Measurements from ENCODE around the gene HAND2. TPM values are rescaled to one million over a fixed set of nuclear protein-coding genes. Genes with fewer than 3 reads are reported as not detected.
A peak's percentile ranks its signal among the peaks of the same experiment; 100 is the strongest.

HAND2 gene
- total and polyA plus RNA-seq, 4 donors, result 0.06 to 0.77 (median 0.21) TPM

GRCh38 chr4:173524218-173525117 lies 5.6 kb downstream of the HAND2 start:
- TF ChIP-seq CTCF (IDR thresholded peaks at IDR 0.05; ENCODE audit: control extremely low read depth, extremely low read depth), result no peak
- ATAC-seq (ENCODE audit: insufficient read depth, low FRiP score), result no peak
- Histone ChIP-seq H3K27ac (ENCODE audit: low read depth in 1 of 2, low read length in 1 of 2) (peak overlapping the region in 1 of 2 donors; percentile 95), H3K4me1 (ENCODE audit: control insufficient read depth in 5 of 5, insufficient read depth in 5 of 5, low read length in 5 of 5) (peaks cover 0 to 16% (median 13%) of the 10 kb centered on the region in 5 donors), H3K9ac (ENCODE audit: insufficient read depth in 1 of 2, low read length in 2 of 2) (no peak overlapping the region), H3K4me3 (no peak overlapping the region), H3K36me3 (ENCODE audit: control insufficient read depth in 4 of 4, insufficient read depth in 4 of 4, low read length in 4 of 4) (no peaks in the 10 kb centered on the region), H3K9me3 (ENCODE audit: control insufficient read depth in 4 of 4, insufficient read depth in 3 of 4, low read length in 3 of 4) (peaks cover 0 to 39% (median 0%) of the 10 kb centered on the region in 4 donors), H3K27me3 (ENCODE audit: control insufficient read depth in 3 of 3, insufficient read depth in 3 of 3, low read length in 2 of 3) (peaks cover 14 to 93% (median 90%) of the 10 kb centered on the region in 3 donors)
- DNase-seq, result peak in 1 of 3 donors; percentile 31
- WGBS, 2 donors, result 27 to 34% methylated on average over 25 of the region's 25 CpGs

- no peaks in the 10 kb centered on the region for H3K36me3 ChIP-seq (ENCODE audit: control insufficient read depth in 4 of 4, insufficient read depth in 4 of 4, low read length in 4 of 4)
- H3K27ac ChIP-seq (ENCODE audit: low read depth in 1 of 2, low read length in 1 of 2), result peak overlapping the region in 1 of 2 donors; percentile 95
- no peak for TF ChIP-seq CTCF (IDR thresholded peaks at IDR 0.05; ENCODE audit: control extremely low read depth, extremely low read depth)
- no peak overlapping the region for H3K4me3 ChIP-seq
- WGBS, 2 donors, result 15 to 18% methylated on average over 21 of the region's 21 CpGs
- no peak overlapping the region for H3K9ac ChIP-seq (ENCODE audit: insufficient read depth in 1 of 2, low read length in 2 of 2)
- ATAC-seq (ENCODE audit: insufficient read depth, low FRiP score) (no peak), DNase-seq (peak in 1 of 3 donors; percentile 54)
- H3K9me3 ChIP-seq (ENCODE audit: control insufficient read depth in 4 of 4, insufficient read depth in 3 of 4, low read length in 3 of 4), result peaks cover 0 to 34% (median 0%) of the 10 kb centered on the region in 4 donors
- peaks cover 14 to 100% (median 95%) of the 10 kb centered on the region in 3 donors for H3K27me3 ChIP-seq (ENCODE audit: control insufficient read depth in 3 of 3, insufficient read depth in 3 of 3, low read length in 2 of 3)
- peaks cover 0 to 21% (median 7%) of the 10 kb centered on the region in 5 donors for H3K4me1 ChIP-seq (ENCODE audit: control insufficient read depth in 5 of 5, insufficient read depth in 5 of 5, low read length in 5 of 5)
Observed at GRCh38 chr4:173522951-173523395, 7.1 kb downstream of the HAND2 start.

GRCh38 chr4:173522160-173522950 lies 7.7 kb downstream of the HAND2 start:
- Histone ChIP-seq H3K4me3 (no peak overlapping the region), H3K9me3 (ENCODE audit: control insufficient read depth in 4 of 4, insufficient read depth in 3 of 4, low read length in 3 of 4) (peaks cover 0 to 34% (median 0%) of the 10 kb centered on the region in 4 donors), H3K27me3 (ENCODE audit: control insufficient read depth in 3 of 3, insufficient read depth in 3 of 3, low read length in 2 of 3) (peaks cover 14 to 100% (median 95%) of the 10 kb centered on the region in 3 donors), H3K9ac (ENCODE audit: insufficient read depth in 1 of 2, low read length in 2 of 2) (peak overlapping the region in 1 of 2 donors; percentile 75), H3K36me3 (ENCODE audit: control insufficient read depth in 4 of 4, insufficient read depth in 4 of 4, low read length in 4 of 4) (no peaks in the 10 kb centered on the region), H3K4me1 (ENCODE audit: control insufficient read depth in 5 of 5, insufficient read depth in 5 of 5, low read length in 5 of 5) (peaks cover 0 to 21% (median 7%) of the 10 kb centered on the region in 5 donors), H3K27ac (ENCODE audit: low read depth in 1 of 2, low read length in 1 of 2) (peak overlapping the region in 1 of 2 donors; percentile 95)
- peak; percentile 93 to 96 (median 94) for DNase-seq
- ATAC-seq (ENCODE audit: insufficient read depth, low FRiP score), result peak; percentile 67
- TF ChIP-seq CTCF (IDR thresholded peaks at IDR 0.05; ENCODE audit: control extremely low read depth, extremely low read depth), result no peak
- 1 to 3% methylated on average over 63 of the region's 63 CpGs for WGBS, 2 donors
